LoVo (cell line): Measurements from ENCODE around the gene SLC4A3.

Experiments
- DNase-seq: peaks from one replicate; pipeline ENCODE4 v3.0.0-alpha.2; 2016; ENCODE audit warnings: low spot score

Gene SLC4A3

GRCh38 chr2:219633276-219634065 is 6.0 kb downstream of the SLC4A3 start:
- DNase-seq, result no peak

GRCh38 chr2:219634171-219634940 is 6.9 kb downstream of the SLC4A3 start:
- no peak for DNase-seq

GRCh38 chr2:219634951-219635751 is 7.7 kb downstream of the SLC4A3 start:
- DNase-seq, result no peak

GRCh38 chr2:219636144-219636915 is 8.9 kb downstream of the SLC4A3 start:
- DNase-seq, result no peak

GRCh38 chr2:219636941-219637841 is 9.8 kb downstream of the SLC4A3 start:
- no peak for DNase-seq

GRCh38 chr2:219637842-219638185 is 10.4 kb downstream of the SLC4A3 start:
- DNase-seq, result no peak

- DNase-seq, result no peak
These were observed 11.0 kb downstream of the SLC4A3 start for GRCh38 chr2:219638217-219638947.

GRCh38 chr2:219638948-219639755 is 11.7 kb downstream of the SLC4A3 start:
- DNase-seq, result no peak

- DNase-seq, result no peak
These were observed 14.1 kb downstream of the SLC4A3 start for GRCh38 chr2:219641390-219642068.

GRCh38 chr2:219642069-219642454 is 14.6 kb downstream of the SLC4A3 start:
- DNase-seq, result no peak

- peak; percentile 91 for DNase-seq
These were observed 15.1 kb downstream of the SLC4A3 start for GRCh38 chr2:219642465-219643083.

- DNase-seq, result no peak
These were observed 15.6 kb downstream of the SLC4A3 start for GRCh38 chr2:219643084-219643473.

GRCh38 chr2:219643788-219644398 is 16.5 kb downstream of the SLC4A3 start:
- DNase-seq, result no peak

GRCh38 chr2:219644801-219645480 is 17.5 kb downstream of the SLC4A3 start:
- DNase-seq, result no peak

- peak; percentile 39 for DNase-seq
These were observed 18.4 kb downstream of the SLC4A3 start for GRCh38 chr2:219645631-219646527.

GRCh38 chr2:219648176-219648575 is 20.7 kb downstream of the SLC4A3 start:
- no peak for DNase-seq
